ENCODE results near the gene RALGPS2.
"Not testable (repeated sequence)": the region's sequence is repeated elsewhere in the genome, so short reads cannot be mapped to it uniquely, and the experiment has no call there.

The RALGPS2 gene

DNA sequence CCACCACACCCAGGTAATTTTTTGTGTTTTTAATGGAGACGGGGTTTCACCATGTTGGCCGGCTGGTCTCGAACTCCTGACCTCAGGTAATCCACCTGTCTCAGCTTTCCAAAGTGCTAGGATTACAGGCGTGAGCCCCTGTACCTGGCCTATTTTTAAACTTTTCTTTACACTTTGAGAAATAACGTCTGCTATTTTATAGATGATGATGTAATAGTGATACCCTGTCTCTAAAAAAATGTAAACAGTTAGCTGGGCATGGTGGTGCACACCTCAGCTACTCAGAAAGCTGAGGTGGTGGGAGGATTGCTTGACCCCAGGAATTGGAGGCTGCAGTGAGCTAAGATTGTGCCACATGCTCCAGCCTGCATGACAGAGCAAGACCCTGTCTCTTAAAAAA lies 47.9 kb downstream of the RALGPS2 start:
- DNase-seq (ENCODE audit: insufficient read length, low spot score), result no peak
- FAIRE-seq, result no peak

DNA sequence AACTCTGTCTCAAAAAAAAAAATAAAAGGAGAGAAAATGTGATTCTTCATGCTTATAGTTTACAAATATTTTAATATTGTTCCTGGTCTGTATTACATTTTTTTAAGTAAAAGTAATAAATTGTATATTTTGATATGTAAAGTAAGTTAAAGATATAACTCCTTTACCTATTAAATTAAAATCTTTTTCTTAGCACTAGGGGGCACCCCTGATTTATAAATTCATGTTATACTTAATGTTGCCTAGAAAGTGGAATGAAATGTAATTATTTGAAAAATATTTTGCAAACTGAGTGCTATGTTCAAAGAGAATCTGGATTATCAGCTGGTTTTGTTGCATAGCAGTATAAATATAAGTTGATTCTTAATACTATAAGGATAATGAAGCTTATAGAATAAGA lies 49.2 kb downstream of the RALGPS2 start:
- no peak for FAIRE-seq

DNA sequence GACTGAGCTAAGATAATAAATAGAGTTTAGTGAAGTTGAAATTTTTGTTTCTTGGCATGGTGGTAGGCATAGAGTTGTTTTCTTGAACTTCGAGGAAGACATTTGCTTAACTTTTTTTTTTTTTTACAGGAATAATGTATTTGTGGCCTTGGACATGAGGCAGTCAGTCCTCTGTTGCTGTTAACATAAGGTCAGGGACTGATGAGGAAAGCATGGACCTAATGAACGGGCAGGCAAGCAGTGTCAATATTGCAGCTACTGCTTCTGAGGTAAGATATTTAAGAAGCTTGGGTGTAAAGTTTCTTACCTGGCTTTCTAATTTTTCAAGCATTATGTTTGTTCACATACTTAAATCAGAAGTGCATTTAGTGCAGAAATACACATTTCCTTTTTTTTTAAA lies 51.5 kb downstream of the RALGPS2 start:
- FAIRE-seq (no peak), DNase-seq (ENCODE audit: insufficient read length, low spot score) (no peak)

More for the DNA sequence above, 49.2 kb downstream of the RALGPS2 start:
- DNase-seq (ENCODE audit: insufficient read length, low spot score), result no peak

DNA sequence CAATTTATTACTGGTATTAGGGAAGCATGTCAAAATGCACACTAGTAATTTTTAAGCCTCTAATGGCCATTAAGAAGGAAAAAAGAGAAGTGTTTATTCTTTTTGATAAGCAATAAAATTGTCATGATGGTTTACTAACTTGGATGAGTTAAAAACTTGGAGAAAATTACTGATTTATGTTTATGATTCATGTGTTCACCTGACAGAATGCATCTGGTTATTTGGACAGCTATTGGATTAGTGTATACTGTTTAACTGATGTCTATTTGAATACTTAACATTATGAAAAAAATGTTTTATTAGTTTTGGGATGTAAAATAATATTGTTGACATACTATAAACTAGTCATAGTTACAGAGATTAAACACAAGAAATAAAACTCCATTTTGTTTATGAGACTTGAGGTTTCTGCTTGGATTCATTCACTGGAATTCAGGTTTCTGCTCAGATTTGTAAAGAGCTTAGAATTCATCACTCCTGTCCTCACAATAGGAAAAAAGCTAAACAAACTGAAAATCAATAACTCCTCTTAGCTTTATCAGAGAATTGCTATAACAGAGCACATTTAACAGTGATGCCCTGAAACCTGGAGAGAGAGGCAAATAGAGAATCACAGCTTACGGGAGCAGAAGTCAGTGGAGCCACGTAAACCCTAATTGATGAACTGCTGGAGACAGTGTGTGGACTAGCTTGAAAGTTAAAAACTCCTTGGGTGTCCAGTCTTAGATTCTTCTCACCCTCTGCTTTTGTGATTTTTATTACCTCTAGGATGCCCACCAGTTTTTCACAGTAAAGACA lies 56.7 kb downstream of the RALGPS2 start:
- FAIRE-seq (no peak), DNase-seq (ENCODE audit: insufficient read length, low spot score) (no peak)

DNA sequence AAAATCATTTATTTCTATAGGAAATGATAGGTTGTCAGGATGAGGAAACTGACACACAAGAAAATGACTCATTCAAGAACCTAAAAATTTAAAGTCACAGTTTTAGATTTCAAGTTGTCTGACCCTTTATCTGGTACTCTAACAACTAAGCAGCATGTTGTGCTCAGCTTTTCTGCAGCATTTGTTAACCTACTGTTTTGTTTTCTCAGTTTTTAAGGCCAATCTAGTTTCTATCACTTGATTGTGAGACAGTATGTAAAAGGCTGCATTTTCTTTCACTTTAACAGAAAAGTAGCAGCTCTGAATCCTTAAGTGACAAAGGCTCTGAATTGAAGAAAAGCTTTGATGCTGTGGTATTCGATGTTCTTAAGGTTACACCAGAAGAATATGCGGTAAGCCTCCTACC lies 59.1 kb downstream of the RALGPS2 start:
- no peak for DNase-seq (ENCODE audit: insufficient read length, low spot score)
- FAIRE-seq, result no peak

DNA sequence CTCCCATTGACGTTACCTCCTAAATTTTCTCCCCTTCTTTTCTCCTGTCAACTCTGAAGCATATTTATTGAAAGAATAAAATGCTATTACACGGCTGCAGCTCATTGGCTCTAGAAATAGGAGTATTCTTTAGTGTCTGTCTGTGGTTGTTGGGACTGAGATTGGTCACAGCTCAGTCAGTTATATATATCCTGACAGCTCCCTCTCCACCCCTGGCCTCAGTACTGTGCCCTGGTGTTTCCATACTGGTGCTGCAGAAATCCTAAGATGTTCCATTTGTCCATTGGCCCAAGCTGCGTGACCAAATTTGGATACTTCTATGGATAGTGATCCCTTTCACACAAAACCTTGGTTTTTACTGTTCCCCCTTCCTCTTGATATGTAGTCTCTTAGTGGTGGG lies 67.3 kb downstream of the RALGPS2 start:
- DNase-seq (ENCODE audit: insufficient read length, low spot score) (no peak), FAIRE-seq (no peak)

DNA sequence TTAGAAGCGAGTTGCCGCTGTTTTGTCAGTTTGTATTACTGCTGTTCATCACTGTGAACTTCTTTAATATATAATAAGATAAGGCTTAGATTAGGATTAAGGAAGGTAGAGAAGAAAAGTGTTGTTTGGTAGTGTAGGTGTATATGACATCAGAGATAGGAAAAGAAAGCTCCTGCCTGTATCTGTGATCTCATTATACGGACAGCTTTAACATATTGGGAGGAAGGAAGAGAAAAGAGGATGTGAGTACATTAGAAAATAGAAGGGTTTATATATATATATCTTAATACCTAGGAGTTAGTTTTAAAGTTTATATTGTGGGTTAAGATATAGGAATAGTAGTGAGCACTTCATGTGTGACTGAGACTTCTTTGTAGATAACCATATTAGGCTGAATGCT lies 71.0 kb downstream of the RALGPS2 start:
- no peak for FAIRE-seq
- DNase-seq (ENCODE audit: insufficient read length, low spot score), result no peak

DNA sequence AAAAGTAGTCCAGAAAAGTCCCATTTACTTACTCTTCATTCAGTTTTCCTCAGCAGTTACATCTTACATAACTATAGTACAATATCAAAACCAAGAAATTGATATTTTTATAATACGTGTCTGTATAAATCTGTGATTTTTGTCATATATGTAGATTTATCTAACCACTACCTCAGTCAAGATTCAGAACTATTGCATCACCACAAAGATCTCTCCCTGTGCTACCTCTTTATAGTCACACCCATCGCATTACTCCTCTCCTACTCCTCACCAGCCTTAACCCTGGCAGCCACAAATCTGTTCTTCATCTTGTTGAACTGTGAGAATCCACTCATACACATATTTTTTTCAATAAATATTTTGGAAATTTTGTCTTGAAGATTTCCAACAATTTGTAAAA lies 72.5 kb downstream of the RALGPS2 start:
- no peak for FAIRE-seq

DNA sequence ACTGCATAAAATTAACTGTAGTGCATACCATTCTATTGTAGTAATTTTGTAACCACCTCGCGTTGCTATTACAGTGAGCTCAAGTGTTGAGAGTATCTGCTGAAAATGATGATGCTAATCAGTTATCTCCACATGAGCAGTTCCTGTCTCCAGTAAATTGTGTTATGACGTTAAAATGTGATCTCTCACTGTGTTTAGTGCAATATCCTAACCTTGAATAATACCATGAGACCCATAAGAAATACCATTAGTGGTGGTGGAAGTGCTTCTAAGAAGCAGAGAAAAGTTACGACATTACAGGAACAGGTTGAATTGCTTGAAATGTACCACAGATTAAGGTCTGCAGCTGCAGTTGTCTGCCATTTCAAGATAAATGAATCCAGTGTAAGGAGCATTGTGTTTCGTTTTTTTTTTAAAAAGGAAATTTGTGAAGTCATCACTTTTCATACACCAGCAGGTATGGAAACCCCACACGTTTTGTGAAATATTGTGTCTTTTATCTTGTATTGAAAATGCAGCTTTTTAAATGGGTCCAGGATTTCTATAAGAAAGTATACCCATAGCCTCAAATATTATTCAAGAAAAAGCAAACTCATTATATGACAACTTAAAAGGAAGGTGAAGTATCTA lies 73.3 kb downstream of the RALGPS2 start:
- no peak for FAIRE-seq
- DNase-seq (ENCODE audit: insufficient read length, low spot score), result no peak

More for the DNA sequence above, 72.5 kb downstream of the RALGPS2 start:
- no peak for DNase-seq (ENCODE audit: insufficient read length, low spot score)

DNA sequence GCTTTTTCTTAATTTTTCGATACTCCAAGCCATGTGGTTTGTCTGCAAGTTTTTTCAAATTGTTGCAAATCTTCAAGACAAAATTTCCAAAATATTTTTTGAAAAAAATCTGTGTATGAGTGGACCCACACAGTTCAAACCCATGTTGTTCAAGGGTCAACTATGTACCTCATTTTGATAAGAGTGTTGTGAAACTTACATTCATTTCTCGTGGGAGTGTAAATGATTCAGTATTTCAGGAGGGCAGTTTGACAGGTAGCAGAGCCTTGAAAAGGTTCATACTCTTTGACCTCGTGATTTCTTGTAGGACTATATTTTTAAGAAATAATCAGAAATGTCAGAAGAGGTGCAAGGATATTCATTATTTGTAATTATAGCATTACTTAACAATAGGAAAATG lies 77.8 kb downstream of the RALGPS2 start:
- FAIRE-seq, result no peak

DNA sequence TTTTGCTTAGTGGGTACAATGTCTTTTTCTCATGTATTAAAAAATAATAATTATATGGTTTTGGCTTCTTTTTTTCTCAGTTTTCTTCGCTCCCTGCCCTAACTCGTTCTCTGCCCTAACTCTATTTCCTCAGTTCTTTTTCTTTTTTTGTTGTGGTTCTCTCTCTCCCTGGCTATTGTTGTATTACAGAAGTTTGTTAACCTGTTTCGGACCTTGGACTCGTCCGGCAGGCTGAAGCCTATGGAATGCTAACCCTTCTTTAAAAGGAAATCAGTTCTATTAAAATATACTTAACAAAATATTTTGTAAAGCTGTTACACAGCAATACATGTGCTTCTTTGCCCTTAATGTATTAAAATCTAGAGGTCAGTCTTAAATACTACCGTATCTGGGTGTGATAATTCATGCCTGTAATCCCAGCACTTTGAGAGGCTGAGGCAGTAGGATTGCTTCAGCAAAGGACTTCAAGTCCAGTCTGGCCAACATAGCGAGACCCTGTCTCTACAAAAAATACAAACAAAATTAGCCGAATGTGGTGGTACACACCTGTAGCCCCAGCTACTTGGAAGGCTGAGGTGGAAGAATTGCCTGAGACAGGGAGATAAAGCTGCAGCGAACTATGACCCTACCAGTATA lies 81.7 kb downstream of the RALGPS2 start:
- DNase-seq (ENCODE audit: insufficient read length, low spot score) (no peak), FAIRE-seq (no peak)

More for the DNA sequence above, 77.8 kb downstream of the RALGPS2 start:
- no peak for DNase-seq (ENCODE audit: insufficient read length, low spot score)

DNA sequence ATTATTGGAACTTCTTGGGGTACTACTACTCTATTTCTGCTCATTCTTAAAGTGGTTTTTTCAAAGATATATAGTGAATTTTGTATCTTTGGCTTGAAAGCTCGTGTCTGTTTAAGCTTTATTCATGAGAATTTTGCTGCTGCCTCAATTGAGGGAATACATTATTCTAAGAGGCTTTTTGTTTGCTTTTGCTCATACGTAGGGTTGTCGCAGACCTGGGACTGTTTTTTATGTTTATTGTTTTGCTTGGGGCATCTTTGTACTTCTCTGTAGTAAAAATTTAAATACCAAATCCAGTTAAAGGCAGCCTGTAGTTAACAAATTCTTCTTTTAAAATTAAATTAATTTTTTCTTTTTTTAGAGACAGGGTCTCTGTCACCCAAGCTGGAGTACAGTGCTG lies 83.5 kb downstream of the RALGPS2 start:
- no peak for FAIRE-seq
- DNase-seq (ENCODE audit: insufficient read length, low spot score), result no peak

DNA sequence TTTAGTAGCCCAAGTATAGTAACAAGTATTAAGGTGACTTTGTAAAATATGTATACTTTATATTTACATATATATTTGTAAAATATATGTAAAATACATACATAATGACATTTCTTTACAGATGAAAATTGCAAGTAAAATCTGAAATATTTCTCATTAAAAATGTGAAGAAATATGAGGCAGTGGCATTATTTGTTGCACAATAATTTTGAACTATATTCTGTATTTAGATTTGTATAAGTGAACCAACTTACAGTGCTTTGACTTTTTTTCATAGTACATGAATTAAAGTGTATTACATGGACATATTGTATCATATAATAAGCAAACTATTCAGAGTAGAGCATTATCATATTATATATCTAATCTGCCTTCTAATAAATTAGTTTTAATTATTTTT lies 85.5 kb downstream of the RALGPS2 start:
- FAIRE-seq (no peak), DNase-seq (ENCODE audit: insufficient read length, low spot score) (no peak)

DNA sequence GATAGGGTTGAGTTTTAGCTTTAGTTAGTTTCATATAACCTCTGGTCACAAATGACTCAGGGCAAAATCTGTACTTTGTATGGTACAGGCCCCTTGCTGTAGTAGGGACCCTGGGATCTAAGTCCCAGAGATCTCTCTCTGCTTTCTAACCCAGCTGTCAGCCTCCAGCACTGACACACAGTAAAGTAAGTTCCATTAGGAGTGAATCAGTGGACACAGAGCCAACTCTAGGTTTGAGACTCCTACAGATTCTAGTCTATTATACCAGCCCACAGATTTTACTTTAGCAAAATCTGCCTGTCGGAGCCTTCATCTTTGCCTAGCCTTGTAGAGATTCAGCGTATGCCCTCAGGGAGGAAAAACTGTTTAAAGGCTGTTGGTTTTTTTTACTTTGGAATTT lies 93.4 kb downstream of the RALGPS2 start:
- no peak for FAIRE-seq
- no peak for DNase-seq (ENCODE audit: insufficient read length, low spot score)

DNA sequence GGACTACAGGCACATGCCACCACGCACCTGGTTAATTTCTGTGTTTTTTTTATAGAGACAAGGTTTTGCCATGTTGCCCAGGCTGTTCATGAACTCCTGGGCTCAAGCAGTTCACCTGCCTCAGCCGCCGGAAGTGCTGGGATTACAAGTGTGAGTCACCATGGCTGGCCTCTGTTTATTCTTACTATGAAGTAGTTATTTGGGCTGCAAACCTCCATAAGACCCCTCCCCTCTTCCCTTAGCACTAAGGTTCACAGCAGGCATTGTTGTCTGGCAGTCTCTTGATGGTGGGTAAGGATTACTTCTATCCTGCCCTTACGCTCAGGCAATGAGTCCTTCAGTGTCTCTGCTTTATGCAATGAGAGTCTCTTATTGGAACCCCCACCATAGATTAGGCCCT lies 94.1 kb downstream of the RALGPS2 start:
- FAIRE-seq, result no peak
- no peak for DNase-seq (ENCODE audit: insufficient read length, low spot score)

DNA sequence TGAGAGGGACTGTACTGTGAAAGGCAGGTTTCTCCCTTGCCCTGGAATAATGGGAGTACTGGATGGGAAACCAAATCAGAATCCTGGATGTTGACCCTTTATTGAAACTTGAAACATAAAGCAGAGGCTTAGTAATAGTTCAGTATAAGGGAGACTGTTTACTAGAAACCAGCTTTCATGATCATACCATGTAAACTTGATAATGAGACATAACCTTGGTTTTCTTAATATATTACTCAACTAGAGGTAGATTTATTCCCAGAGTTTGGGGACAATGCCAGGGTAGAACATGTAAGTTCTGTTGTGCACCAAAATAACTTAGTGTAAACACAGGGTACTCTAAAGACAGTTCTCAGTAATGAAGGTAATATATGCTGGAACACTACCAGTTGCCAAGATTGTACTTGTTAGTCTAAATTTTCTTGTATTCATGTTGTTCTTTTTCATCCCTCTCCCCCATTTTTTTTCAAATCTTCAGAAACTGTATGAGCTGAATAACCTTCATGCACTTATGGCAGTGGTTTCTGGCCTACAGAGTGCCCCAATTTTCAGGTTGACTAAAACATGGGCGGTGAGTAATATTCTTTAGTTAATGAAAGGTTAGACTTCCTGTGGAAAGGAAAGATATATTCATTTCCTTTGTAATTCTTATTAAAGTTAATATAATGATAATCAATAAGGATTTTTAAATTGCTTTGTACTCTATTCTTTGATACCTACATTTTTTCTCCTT lies 96.3 kb downstream of the RALGPS2 start:
- no peak for DNase-seq (ENCODE audit: insufficient read length, low spot score)
- FAIRE-seq, result no peak

DNA sequence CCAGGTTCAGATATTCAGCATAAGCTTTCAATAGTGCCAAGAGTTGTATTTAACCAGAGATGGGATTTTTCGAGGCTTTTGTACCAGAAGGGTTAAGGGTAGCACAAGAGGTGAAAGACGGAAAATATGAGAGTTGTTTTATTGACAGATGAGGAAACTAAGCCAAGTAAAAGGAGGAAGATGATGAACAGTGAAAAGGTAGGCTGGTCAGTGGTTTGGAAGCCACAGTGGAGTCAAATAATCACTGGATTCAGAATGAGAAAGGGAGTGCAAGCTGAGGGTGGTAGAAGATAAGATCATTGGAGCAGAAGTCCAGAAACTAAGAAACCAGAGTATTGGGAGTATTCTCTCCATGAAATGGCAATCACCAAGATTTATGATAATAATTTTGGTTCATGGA lies 100.1 kb downstream of the RALGPS2 start:
- DNase-seq (ENCODE audit: insufficient read length, low spot score) (no peak), FAIRE-seq (no peak)

DNA sequence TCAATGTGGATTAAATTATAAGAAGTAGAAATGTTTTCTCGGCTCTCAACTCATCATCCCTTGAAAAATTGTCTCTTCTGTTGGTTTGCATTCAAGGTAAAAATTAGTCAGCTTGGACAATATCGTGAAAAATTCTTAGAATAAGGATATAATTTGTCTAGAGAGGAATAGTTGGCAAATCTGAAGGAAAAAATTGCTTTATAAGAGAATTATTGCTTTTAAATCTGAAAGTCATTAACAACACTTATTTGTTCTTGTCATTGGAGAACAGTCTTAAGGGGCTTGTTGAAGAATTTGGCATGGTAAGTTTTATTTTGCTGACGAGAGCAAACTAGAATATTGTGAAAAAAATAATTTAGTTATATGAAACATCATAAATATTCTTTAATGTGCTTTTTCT lies 119.4 kb downstream of the RALGPS2 start:
- FAIRE-seq, result no peak
- DNase-seq (ENCODE audit: insufficient read length, low spot score), result no peak

DNA sequence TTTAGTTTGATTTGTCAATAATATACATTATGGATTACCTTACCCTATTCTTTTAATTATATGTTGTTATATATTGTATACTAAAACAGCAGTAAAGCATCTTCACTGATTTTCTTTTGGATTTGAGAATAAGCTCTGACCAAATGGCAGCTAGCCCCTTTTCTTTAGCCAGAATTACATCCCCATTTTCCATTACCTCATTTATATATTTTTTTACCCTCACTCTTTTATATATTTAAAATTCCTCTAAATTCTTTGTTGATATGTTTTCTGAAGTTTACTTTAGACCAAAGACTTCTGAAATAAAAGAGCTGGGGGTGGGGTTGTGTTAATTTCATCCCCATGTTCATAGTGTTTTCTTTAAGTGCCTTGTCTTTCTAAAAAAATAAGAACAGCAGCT lies 121.3 kb downstream of the RALGPS2 start:
- FAIRE-seq, result no peak
- no peak for DNase-seq (ENCODE audit: insufficient read length, low spot score)

DNA sequence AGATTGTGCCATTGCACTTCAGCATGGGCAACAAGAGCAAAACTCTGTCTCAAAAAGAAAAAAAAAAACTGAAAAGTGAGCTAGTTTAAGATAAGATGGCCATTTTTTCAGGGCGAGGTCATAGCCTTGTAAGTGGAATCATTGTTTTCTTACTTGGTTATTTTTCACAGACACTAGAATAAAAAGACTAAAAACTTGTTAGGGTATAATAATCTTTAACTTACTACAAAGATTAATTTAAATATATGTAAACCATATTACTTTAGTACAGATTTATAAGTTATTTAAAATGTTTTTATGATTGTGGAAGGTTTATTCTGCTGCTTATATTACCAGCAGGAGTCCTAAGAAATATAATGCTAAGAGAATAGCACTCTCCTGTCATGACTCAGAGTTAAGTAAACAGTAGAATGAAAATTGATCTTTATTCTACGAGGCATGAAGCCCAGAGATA lies 122.4 kb downstream of the RALGPS2 start:
- DNase-seq (ENCODE audit: insufficient read length, low spot score), result peak; percentile 37
- FAIRE-seq, result no peak

DNA sequence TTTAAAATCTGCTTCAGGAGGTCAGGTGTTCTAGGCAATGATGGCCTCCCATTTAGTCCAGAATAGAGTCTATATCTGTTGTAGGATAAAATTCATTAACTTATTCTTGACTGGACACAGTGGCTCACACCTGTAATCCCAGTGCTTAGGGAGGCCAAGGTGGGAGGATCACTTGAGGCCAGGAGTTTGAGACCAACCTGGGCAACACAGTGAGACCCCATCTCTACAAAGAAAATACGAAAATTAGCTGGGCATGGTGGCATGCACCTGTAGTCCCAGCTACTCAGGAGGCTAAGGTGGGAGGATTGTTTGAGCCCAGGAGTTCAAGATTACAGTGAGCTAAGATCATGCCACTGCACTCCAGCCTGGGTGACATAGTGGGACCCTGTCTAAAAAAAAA lies 122.9 kb downstream of the RALGPS2 start:
- FAIRE-seq; DNase-seq (ENCODE audit: insufficient read length, low spot score): not testable (repeated sequence)
